HEK293 (cell line): Measurements from ENCODE around the gene CTSA.
A peak's percentile ranks its signal among the peaks of the same experiment; 100 is the strongest.

Experiments
- ATF2 ChIP-seq: fragments of 450-650 bp; formaldehyde crosslinking; IDR thresholded peaks from 2 replicates; pipeline ENCODE4 v1.5.1; 2016; ENCODE audit warnings: missing biosample characterization, missing genetic modification characterization, low read depth
- EGR2 ChIP-seq: fragments of 450-650 bp; formaldehyde crosslinking; IDR thresholded peaks from 2 replicates; pipeline ENCODE4 v1.5.1; 2016; ENCODE audit warnings: low read depth, missing biosample characterization, missing genetic modification characterization
- FEZF1 ChIP-seq: fragments of 450-650 bp; formaldehyde crosslinking; IDR thresholded peaks from 2 replicates; pipeline ENCODE4 v1.5.1; 2016; ENCODE audit warnings: missing biosample characterization, missing genetic modification characterization
- GLIS2 ChIP-seq: fragments of 450-650 bp; formaldehyde crosslinking; IDR thresholded peaks from 2 replicates; pipeline ENCODE4 v1.5.1; 2016; ENCODE audit warnings: missing biosample characterization, missing genetic modification characterization
- KLF17 ChIP-seq: fragments of 450-650 bp; formaldehyde crosslinking; IDR thresholded peaks from 2 replicates; pipeline ENCODE4 v1.5.1; 2016; ENCODE audit warnings: missing biosample characterization, missing genetic modification characterization
- MEIS1 ChIP-seq: sonication (generic); formaldehyde crosslinking; IDR thresholded peaks from 2 replicates; pipeline ENCODE4 v1.8.1; 2022; ENCODE audit warnings: missing genetic modification reagents, mild to moderate bottlenecking, borderline replicate concordance
- OSR2 ChIP-seq: fragments of 450-650 bp; formaldehyde crosslinking; IDR thresholded peaks from 2 replicates; pipeline ENCODE4 v1.5.1; 2016; ENCODE audit warnings: missing biosample characterization, missing genetic modification characterization
- SP2 ChIP-seq: fragments of 450-650 bp; formaldehyde crosslinking; IDR thresholded peaks from 2 replicates; pipeline ENCODE4 v1.5.1; 2016; ENCODE audit warnings: missing biosample characterization, missing genetic modification characterization
- ZBTB49 ChIP-seq: fragments of 450-650 bp; formaldehyde crosslinking; IDR thresholded peaks from 2 replicates; pipeline ENCODE4 v1.5.1; 2016; ENCODE audit warnings: missing biosample characterization, missing genetic modification characterization, low read depth
- ZIC2 ChIP-seq: fragments of 450-650 bp; formaldehyde crosslinking; IDR thresholded peaks from 2 replicates; pipeline ENCODE4 v1.5.1; 2016; ENCODE audit warnings: missing biosample characterization, missing genetic modification characterization
- ZNF112 ChIP-seq: fragments of 450-650 bp; formaldehyde crosslinking; IDR thresholded peaks from 2 replicates; pipeline ENCODE4 v1.5.0; 2017; ENCODE audit warnings: missing biosample characterization, missing genetic modification characterization
- ZNF133 ChIP-seq: fragments of 450-650 bp; formaldehyde crosslinking; IDR thresholded peaks from 2 replicates; pipeline ENCODE4 v1.5.1; 2016; ENCODE audit warnings: missing biosample characterization, missing genetic modification characterization
- ZNF146 ChIP-seq: fragments of 450-650 bp; formaldehyde crosslinking; IDR thresholded peaks from 2 replicates; pipeline ENCODE4 v1.5.1; 2016; ENCODE audit warnings: missing biosample characterization, missing genetic modification characterization
- ZNF155 ChIP-seq: fragments of 450-650 bp; formaldehyde crosslinking; IDR thresholded peaks from 2 replicates; pipeline ENCODE4 v1.5.1; 2016; ENCODE audit warnings: missing biosample characterization, missing genetic modification characterization
- ZNF19 ChIP-seq: fragments of 450-650 bp; formaldehyde crosslinking; IDR thresholded peaks from 2 replicates; pipeline ENCODE4; 2016; ENCODE audit warnings: missing biosample characterization, missing genetic modification characterization, low read depth
- ZNF223 ChIP-seq: fragments of 450-650 bp; formaldehyde crosslinking; IDR thresholded peaks from 2 replicates; pipeline ENCODE4 v1.5.1; 2016; ENCODE audit warnings: missing biosample characterization, missing genetic modification characterization
- ZNF24 ChIP-seq: fragments of 450-650 bp; formaldehyde crosslinking; IDR thresholded peaks from 2 replicates; pipeline ENCODE4 v1.5.1; 2016; ENCODE audit warnings: missing biosample characterization, missing genetic modification characterization
- ZNF266 ChIP-seq: fragments of 450-650 bp; formaldehyde crosslinking; IDR thresholded peaks from 2 replicates; pipeline ENCODE4 v1.5.1; 2016; ENCODE audit warnings: missing biosample characterization, missing genetic modification characterization, low read depth
- ZNF292 ChIP-seq: fragments of 450-650 bp; formaldehyde crosslinking; IDR thresholded peaks from 2 replicates; pipeline ENCODE4 v1.5.1; 2016; ENCODE audit warnings: low read depth, missing biosample characterization, missing genetic modification characterization, borderline replicate concordance
- ZNF311 ChIP-seq: fragments of 450-650 bp; formaldehyde crosslinking; IDR thresholded peaks from 2 replicates; pipeline ENCODE4 v1.5.1; 2017; ENCODE audit warnings: missing biosample characterization, missing genetic modification characterization, borderline replicate concordance
- ZNF324 ChIP-seq: fragments of 450-650 bp; formaldehyde crosslinking; IDR thresholded peaks from 2 replicates; pipeline ENCODE4 v1.5.1; 2016; ENCODE audit warnings: missing biosample characterization, missing genetic modification characterization
- ZNF48 ChIP-seq: fragments of 450-650 bp; formaldehyde crosslinking; IDR thresholded peaks from 2 replicates; pipeline ENCODE4 v1.5.1; 2016; ENCODE audit warnings: missing biosample characterization, missing genetic modification characterization
- ZNF514 ChIP-seq: fragments of 450-650 bp; formaldehyde crosslinking; IDR thresholded peaks from 2 replicates; pipeline ENCODE4 v1.5.1; 2016; ENCODE audit warnings: missing biosample characterization, missing genetic modification characterization
- ZNF548 ChIP-seq: fragments of 450-650 bp; formaldehyde crosslinking; IDR thresholded peaks from 2 replicates; pipeline ENCODE4 v1.5.1; 2016; ENCODE audit warnings: missing biosample characterization, missing genetic modification characterization
- ZNF555 ChIP-seq: fragments of 450-650 bp; formaldehyde crosslinking; conservative IDR thresholded peaks from 2 replicates; pipeline ENCODE4 v1.5.1; 2017; ENCODE audit warnings: missing biosample characterization, mild to moderate bottlenecking, missing genetic modification characterization, inconsistent platforms
- ZNF560 ChIP-seq: fragments of 450-650 bp; formaldehyde crosslinking; IDR thresholded peaks from 2 replicates; pipeline ENCODE4 v1.5.1; 2017; ENCODE audit warnings: missing biosample characterization, missing genetic modification characterization, borderline replicate concordance
- ZNF571 ChIP-seq: fragments of 450-650 bp; formaldehyde crosslinking; IDR thresholded peaks from 2 replicates; pipeline ENCODE4 v1.5.0; 2017; ENCODE audit warnings: missing biosample characterization, missing genetic modification characterization
- ZNF580 ChIP-seq: fragments of 450-650 bp; formaldehyde crosslinking; IDR thresholded peaks from 2 replicates; pipeline ENCODE4 v1.5.1; 2016; ENCODE audit warnings: missing biosample characterization, missing genetic modification characterization
- ZNF596 ChIP-seq: fragments of 450-650 bp; IDR thresholded peaks from 2 replicates; pipeline ENCODE4 v1.5.0; 2018; ENCODE audit warnings: missing biosample characterization, mild to moderate bottlenecking, missing genetic modification characterization, moderate library complexity
- ZNF610 ChIP-seq: fragments of 450-650 bp; formaldehyde crosslinking; IDR thresholded peaks from 2 replicates; pipeline ENCODE4 v1.5.1; 2016; ENCODE audit warnings: missing biosample characterization, missing genetic modification characterization, borderline replicate concordance
- ZNF621 ChIP-seq: fragments of 450-650 bp; formaldehyde crosslinking; IDR thresholded peaks from 2 replicates; pipeline ENCODE4 v1.5.1; 2017; ENCODE audit warnings: missing biosample characterization, missing genetic modification characterization
- ZNF626 ChIP-seq: fragments of 450-650 bp; sonication (Bioruptor Pico); formaldehyde crosslinking; IDR thresholded peaks from 2 replicates; pipeline ENCODE4 v1.5.1; 2018; ENCODE audit warnings: missing biosample characterization, missing genetic modification characterization, inconsistent platforms
- ZNF645 ChIP-seq: fragments of 450-650 bp; formaldehyde crosslinking; IDR thresholded peaks from 2 replicates; pipeline ENCODE4; 2016; ENCODE audit warnings: missing biosample characterization, missing genetic modification characterization
- ZNF777 ChIP-seq: fragments of 450-650 bp; formaldehyde crosslinking; IDR thresholded peaks from 2 replicates; pipeline ENCODE4 v1.5.1; 2017; ENCODE audit warnings: missing biosample characterization, missing genetic modification characterization, borderline replicate concordance
- ZNF785 ChIP-seq: fragments of 450-650 bp; formaldehyde crosslinking; IDR thresholded peaks from 2 replicates; pipeline ENCODE4 v1.5.1; 2016; ENCODE audit warnings: missing biosample characterization, missing genetic modification characterization

The CTSA gene

GRCh38 chr20:45890985-45891983, at the start of gene CTSA, which contains the start of gene NEURL2 (continued):
- TF ChIP-seq ZNF621 (tag by site-specific recombination) = no peak
- no peak for TF ChIP-seq ZNF785 (tag by site-specific recombination)
- TF ChIP-seq KLF17 (tag by site-specific recombination) = peak; percentile 93
- TF ChIP-seq ATF2 = no peak
- TF ChIP-seq ZNF19 = no peak
- no peak for TF ChIP-seq ZNF266 (tag by site-specific recombination)
- TF ChIP-seq ZNF324 (tag by site-specific recombination) = peak; percentile 94; the same call in 1 of the 2 replicates
- TF ChIP-seq ZNF596 (tag by site-specific recombination) = 0 out of 2 replicates have a peak, but pooled peaks have one; percentile 17
- no peak for TF ChIP-seq ZNF311 (tag by site-specific recombination)
- peak; percentile 90 for TF ChIP-seq ZIC2 (tag by site-specific recombination)
- peak; percentile 97 for TF ChIP-seq GLIS2
- no peak for TF ChIP-seq ZNF292 (tag by site-specific recombination)
- no peak for TF ChIP-seq FEZF1
- no peak for TF ChIP-seq ZNF645
- no peak for TF ChIP-seq ZNF155
- peak; percentile 75 for TF ChIP-seq EGR2 (tag by site-specific recombination)
- no peak for TF ChIP-seq ZNF133 (tag by site-specific recombination)
- peak; percentile 82 for TF ChIP-seq SP2 (tag by site-specific recombination)
- no peak for TF ChIP-seq ZNF112 (tag by site-specific recombination)
- TF ChIP-seq ZNF146 (tag by site-specific recombination) = peak; percentile 87; the same call in 1 of the 2 replicates
- TF ChIP-seq ZNF555 (tag by site-specific recombination) = no peak
- no peak for TF ChIP-seq ZNF560
- TF ChIP-seq ZNF514 (tag by site-specific recombination) = no peak
- no peak for TF ChIP-seq ZNF48
- no peak for TF ChIP-seq ZNF571
- no peak for TF ChIP-seq ZNF777 (tag by site-specific recombination)
- no peak for TF ChIP-seq ZNF580 (tag by site-specific recombination)
- peak; percentile 38; the same call in 1 of the 2 replicates for TF ChIP-seq OSR2
- TF ChIP-seq MEIS1 = no peak
- TF ChIP-seq ZNF223 = no peak
- TF ChIP-seq ZBTB49 (tag by site-specific recombination) = no peak
- no peak for TF ChIP-seq ZNF548 (tag by site-specific recombination)
- peak; percentile 55; the same call in 1 of the 2 replicates for TF ChIP-seq ZNF610 (tag by site-specific recombination)
- no peak for TF ChIP-seq ZNF626 (tag by site-specific recombination)
- TF ChIP-seq ZNF24 (tag by site-specific recombination) = peak; percentile 99
